Liver (tissue), 9 donors: Measurements from ENCODE around the gene SP9. TPM values are rescaled to one million over a fixed set of nuclear protein-coding genes. Genes with fewer than 3 reads are reported as not detected.

Experiments
- DNase-seq: peaks from one replicate; pipeline ENCODE4 v3.0.0-alpha.2; 2017; ENCODE audit warnings: low spot score
- H3K27ac ChIP-seq, 2 donors: one replicate each; pipeline ENCODE4 v1.7.0; 2013; ENCODE audit warnings: inconsistent platforms in 2 of 2, low read length in 2 of 2, control low read depth in 1 of 2, low read depth in 1 of 2, mild to moderate bottlenecking in 1 of 2
- H3K27me3 ChIP-seq, 4 donors: one replicate each; pipeline versions ENCODE4 v1.6.1 to v1.7.0; 2013; ENCODE audit warnings: low read length in 3 of 4, inconsistent platforms in 1 of 4, mild to moderate bottlenecking in 1 of 4, moderate library complexity in 1 of 4; ENCODE audit not compliant: control insufficient read depth in 4 of 4, insufficient read depth in 4 of 4
- H3K36me3 ChIP-seq, 4 donors: one replicate each; pipeline versions ENCODE4 v1.6.1 to v1.7.0; 2013; ENCODE audit warnings: low read length in 3 of 4, mild to moderate bottlenecking in 3 of 4, low read depth in 1 of 4, moderate library complexity in 1 of 4; ENCODE audit not compliant: control insufficient read depth in 4 of 4, insufficient read depth in 3 of 4
- H3K4me1 ChIP-seq, 4 donors: one replicate each; pipeline versions ENCODE4 v1.6.1 to v1.7.0; 2013; ENCODE audit warnings: low read length in 3 of 4, mild to moderate bottlenecking in 3 of 4, moderate library complexity in 1 of 4; ENCODE audit not compliant: control insufficient read depth in 4 of 4, insufficient read depth in 4 of 4
- H3K4me3 ChIP-seq, 3 donors: one replicate each; pipeline versions ENCODE4 v1.6.1 to v1.7.0; 2013; ENCODE audit warnings: low read length in 3 of 3, control low read depth in 1 of 3, low read depth in 1 of 3, mild to moderate bottlenecking in 1 of 3
- H3K9ac ChIP-seq, 2 donors: one replicate each; pipeline ENCODE4 v1.7.0; 2013; ENCODE audit warnings: low read length in 2 of 2, mild to moderate bottlenecking in 2 of 2, moderate library complexity in 2 of 2, control low read depth in 1 of 2, low read depth in 1 of 2
- H3K9me3 ChIP-seq, 4 donors: one replicate each; pipeline versions ENCODE4 v1.6.1 to v1.7.0; 2013; ENCODE audit warnings: low read length in 3 of 4; ENCODE audit not compliant: control insufficient read depth in 4 of 4
- CTCF ChIP-seq: fragments of 150-350 bp; IDR thresholded peaks from 2 replicates; pipeline ENCODE4 v1.5.1; 2017; ENCODE audit warnings: improper control_type of control experiment, low read depth, low read length; ENCODE audit not compliant: missing input control
- EGR1 ChIP-seq, 2 donors: IDR thresholded peaks; 2 replicates each; pipeline ENCODE4 v1.6.1; 2016 to 2018; ENCODE audit warnings: antibody characterized with exemption in 2 of 2, low read depth in 2 of 2
- FOXA1 ChIP-seq: IDR thresholded peaks from 2 replicates; pipeline ENCODE4 v1.6.1; 2016; ENCODE audit warnings: antibody characterized with exemption
- FOXA2 ChIP-seq: IDR thresholded peaks from 2 replicates; pipeline ENCODE4 v1.6.1; 2016; ENCODE audit warnings: antibody characterized with exemption
- GABPA ChIP-seq, 2 donors: IDR thresholded peaks in 1 of 2; conservative IDR thresholded peaks in 1 of 2; 2 replicates each; pipeline ENCODE4 v1.6.1; 2016; ENCODE audit warnings: antibody characterized with exemption in 2 of 2, mild to moderate bottlenecking in 1 of 2, moderate library complexity in 1 of 2
- HNF4A ChIP-seq, 2 donors: conservative IDR thresholded peaks; 2 replicates each; pipeline ENCODE4 v1.6.1; 2016; ENCODE audit warnings: antibody characterized with exemption in 2 of 2, mild to moderate bottlenecking in 2 of 2
- HNF4G ChIP-seq: IDR thresholded peaks from 2 replicates; pipeline ENCODE4 v1.6.1; 2016; ENCODE audit warnings: antibody characterized with exemption
- JUND ChIP-seq, 2 donors: IDR thresholded peaks; 2 replicates each; pipeline ENCODE4 v1.6.1; 2016; ENCODE audit warnings: antibody characterized with exemption in 2 of 2
- MAX ChIP-seq: IDR thresholded peaks from 2 replicates; pipeline ENCODE4 v1.6.1; 2016; ENCODE audit warnings: antibody characterized with exemption
- NR2F2 ChIP-seq: IDR thresholded peaks from 2 replicates; pipeline ENCODE4 v1.6.1; 2016; ENCODE audit warnings: antibody characterized with exemption
- RAD21 ChIP-seq, 2 donors: IDR thresholded peaks; 2 replicates each; pipeline ENCODE4 v1.6.1; 2016; ENCODE audit warnings: antibody characterized with exemption in 2 of 2, mild to moderate bottlenecking in 2 of 2
- REST ChIP-seq: IDR thresholded peaks from 2 replicates; pipeline ENCODE4 v1.6.1; 2016; ENCODE audit warnings: antibody characterized with exemption, mild to moderate bottlenecking
- RXRA ChIP-seq, 2 donors: IDR thresholded peaks; 2 replicates each; pipeline ENCODE4 v1.6.1; 2017 to 2018; ENCODE audit warnings: antibody characterized with exemption in 2 of 2, mild to moderate bottlenecking in 1 of 2
- SP1 ChIP-seq: IDR thresholded peaks from 2 replicates; pipeline ENCODE4 v1.6.1; 2018; ENCODE audit warnings: antibody characterized with exemption, mild to moderate bottlenecking
- TAF1 ChIP-seq: conservative IDR thresholded peaks from 2 replicates; pipeline ENCODE4 v1.6.1; 2016; ENCODE audit warnings: antibody characterized with exemption, mild to moderate bottlenecking
- YY1 ChIP-seq: IDR thresholded peaks from 2 replicates; pipeline ENCODE4 v1.6.1; 2016; ENCODE audit warnings: antibody characterized with exemption, mild to moderate bottlenecking
- WGBS: extraction: QIAGEN DNeasy Blood & Tissue Kit; methylation state at CpG from one replicate; pipeline ENCODE4 v1.1.7; 2013; 5-methylcytosine and 5-hydroxymethylcytosine counted together
- polyA plus RNA-seq, 2 donors: library from polyadenylated mRNA; stranded (reverse) in 1 of 2; unstranded in 1 of 2; fragments of 200-250 nt in 1 of 2; fragments of >200 nt in 1 of 2; fragmentation: Nextera tagmentation in 1 of 2; extraction: Ambion mirVana in 1 of 2; gene quantifications; one replicate each; pipeline versions ENCODE4 v1.2.1 to v1.2.3, GENCODE V29; 2013 to 2015
- total RNA-seq, 2 donors: library from RNA; depleted of rRNA; stranded (reverse); fragments of >200 nt; gene quantifications; one replicate each; pipeline ENCODE4 v1.2.3, GENCODE V29; 2014
- TF ChIP-seq, protein P1 (sequence below): IDR thresholded peaks from 2 replicates; pipeline ENCODE4 v1.6.1; 2016; ENCODE audit warnings: antibody characterized with exemption
- TF ChIP-seq, protein P2 (sequence below): IDR thresholded peaks from 2 replicates; pipeline ENCODE4 v1.6.1; 2016; ENCODE audit warnings: antibody characterized with exemption
- donor health status: healthy.
- donor health status: healthy.
- donor health status: healthy.
- donor health status: healthy.
- donor health status: healthy.

SP9 gene
- total and polyA plus RNA-seq, 4 donors = not detected

GRCh38 chr2:174376967-174377366 lies 42.2 kb downstream of the SP9 start:
- WGBS = 92% methylated on average over 2 of the region's 2 CpGs
- no peak for DNase-seq

DNA sequence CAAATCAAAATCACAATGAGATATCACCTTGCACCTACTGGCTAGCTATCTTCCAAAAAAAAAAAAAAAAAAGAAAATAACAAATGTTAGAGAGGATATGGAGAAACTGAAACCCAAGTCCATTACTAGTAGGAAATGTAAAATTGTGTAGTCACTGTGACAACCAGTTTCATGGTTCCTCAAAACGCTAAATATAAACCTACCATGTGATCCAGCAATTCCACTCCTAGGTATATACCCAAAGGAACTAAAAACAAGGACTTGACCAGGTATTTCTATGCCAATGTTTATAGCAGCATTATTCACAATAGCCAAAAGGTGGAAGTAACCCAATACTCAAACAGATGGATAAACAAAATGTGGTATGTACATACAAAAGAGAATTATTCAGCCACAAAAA lies 49.0 kb downstream of the SP9 start:
- no peak overlapping the region for H3K27ac ChIP-seq
- no peaks in the 10 kb centered on the region for H3K4me1 ChIP-seq
- no peaks in the 10 kb centered on the region for H3K9me3 ChIP-seq
- no peak overlapping the region for H3K4me3 ChIP-seq
- H3K27me3 ChIP-seq = no peaks in the 10 kb centered on the region
- 88% methylated on average over 1 of the region's 1 CpG for WGBS
- TF ChIP-seq MAX (no peak), RXRA (IDR thresholded peaks at IDR 0.05) (no peak), YY1 (no peak), JUND (IDR thresholded peaks at IDR 0.05) (no peak), HNF4A (conservative IDR thresholded peaks at IDR 0.05) (no peak), REST (no peak), FOXA2 (no peak), GABPA (IDR thresholded peaks at IDR 0.05 in 1 of 2, conservative IDR thresholded peaks at IDR 0.05 in 1 of 2) (no peak), FOXA1 (no peak), CTCF (no peak), NR2F2 (no peak), SP1 (no peak), TAF1 (no peak), RAD21 (IDR thresholded peaks at IDR 0.05) (no peak), EGR1 (IDR thresholded peaks at IDR 0.05; ENCODE audit: low read depth in 2 of 2) (no peak), HNF4G (no peak)
- TF ChIP-seq, protein P1, sequence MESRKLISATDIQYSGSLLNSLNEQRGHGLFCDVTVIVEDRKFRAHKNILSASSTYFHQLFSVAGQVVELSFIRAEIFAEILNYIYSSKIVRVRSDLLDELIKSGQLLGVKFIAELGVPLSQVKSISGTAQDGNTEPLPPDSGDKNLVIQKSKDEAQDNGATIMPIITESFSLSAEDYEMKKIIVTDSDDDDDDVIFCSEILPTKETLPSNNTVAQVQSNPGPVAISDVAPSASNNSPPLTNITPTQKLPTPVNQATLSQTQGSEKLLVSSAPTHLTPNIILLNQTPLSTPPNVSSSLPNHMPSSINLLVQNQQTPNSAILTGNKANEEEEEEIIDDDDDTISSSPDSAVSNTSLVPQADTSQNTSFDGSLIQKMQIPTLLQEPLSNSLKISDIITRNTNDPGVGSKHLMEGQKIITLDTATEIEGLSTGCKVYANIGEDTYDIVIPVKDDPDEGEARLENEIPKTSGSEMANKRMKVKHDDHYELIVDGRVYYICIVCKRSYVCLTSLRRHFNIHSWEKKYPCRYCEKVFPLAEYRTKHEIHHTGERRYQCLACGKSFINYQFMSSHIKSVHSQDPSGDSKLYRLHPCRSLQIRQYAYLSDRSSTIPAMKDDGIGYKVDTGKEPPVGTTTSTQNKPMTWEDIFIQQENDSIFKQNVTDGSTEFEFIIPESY = no peak
- TF ChIP-seq, protein P2, sequence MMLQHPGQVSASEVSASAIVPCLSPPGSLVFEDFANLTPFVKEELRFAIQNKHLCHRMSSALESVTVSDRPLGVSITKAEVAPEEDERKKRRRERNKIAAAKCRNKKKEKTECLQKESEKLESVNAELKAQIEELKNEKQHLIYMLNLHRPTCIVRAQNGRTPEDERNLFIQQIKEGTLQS = no peak
- no peak for DNase-seq
- H3K9ac ChIP-seq = no peak overlapping the region
- H3K36me3 ChIP-seq = peaks cover 2 to 33% (median 22%) of the 10 kb centered on the region in 4 donors

More at GRCh38 chr2:174376967-174377366, 42.2 kb downstream of the SP9 start:
- Histone ChIP-seq H3K27ac (no peak overlapping the region), H3K27me3 (no peaks in the 10 kb centered on the region), H3K4me3 (no peak overlapping the region), H3K4me1 (no peaks in the 10 kb centered on the region), H3K9me3 (no peaks in the 10 kb centered on the region), H3K9ac (no peak overlapping the region), H3K36me3 (peaks cover 5 to 65% (median 47%) of the 10 kb centered on the region in 4 donors)
- TF ChIP-seq GABPA (IDR thresholded peaks at IDR 0.05 in 1 of 2, conservative IDR thresholded peaks at IDR 0.05 in 1 of 2) = no peak
- no peak for TF ChIP-seq NR2F2
- no peak for TF ChIP-seq RXRA (IDR thresholded peaks at IDR 0.05)
- TF ChIP-seq HNF4G = no peak
- TF ChIP-seq JUND (IDR thresholded peaks at IDR 0.05) = no peak
- no peak for TF ChIP-seq EGR1 (IDR thresholded peaks at IDR 0.05; ENCODE audit: low read depth in 2 of 2)
- no peak for TF ChIP-seq FOXA2
- no peak for TF ChIP-seq FOXA1
- TF ChIP-seq SP1 = no peak
- TF ChIP-seq HNF4A (conservative IDR thresholded peaks at IDR 0.05) = no peak
- TF ChIP-seq YY1 = no peak
